Measurements from ENCODE around the gene KAT2B. TPM values are rescaled to one million over a fixed set of nuclear protein-coding genes. Genes with fewer than 3 reads are reported as not detected.

The KAT2B gene
- polyA plus RNA-seq, 1 of the 3 experiments (the other 2 are of a cell fraction), result 2.1 TPM

- TF ChIP-seq IRF3 (IDR thresholded peaks at IDR 0.05; ENCODE audit: low read depth, low read length) (no peak), YY1 (IDR thresholded peaks at IDR 0.05; ENCODE audit: low read depth) (no peak), FOXJ3 (CRISPR knock-in tag; IDR thresholded peaks at IDR 0.05) (no peak)
These were observed 96.0 kb downstream of the KAT2B start (continued) for GRCh38 chr3:20136231-20136630.

- WGBS (ENCODE audit: low lambda C conversion rate), result 74% methylated on average over 4 of the region's 4 CpGs
- Histone ChIP-seq H4K20me1 (ENCODE audit: insufficient read depth) (no peaks in the 10 kb centered on the region), H3K79me2 (ENCODE audit: insufficient read depth) (no peaks in the 10 kb centered on the region), H3K4me3 (ENCODE audit: low read depth in 2 of 2, low read length in 1 of 2) (no peak overlapping the region), H3K4me2 (no peak overlapping the region), H3K27me3 (ENCODE audit: insufficient read depth) (no peaks in the 10 kb centered on the region), H2AFZ (ENCODE audit: low read depth) (no peak overlapping the region), H3K9me3 (no peaks in the 10 kb centered on the region), H3K9ac (no peak overlapping the region), H3F3A (replicated peaks; ENCODE audit: insufficient read depth) (no peaks in the 10 kb centered on the region), H3K9me2 (no peaks in the 10 kb centered on the region), H3K4me1 (ENCODE audit: control insufficient read depth in 1 of 2, insufficient read depth in 2 of 2, low read depth in 1 of 2, low read length in 1 of 2) (peaks cover 0 to 5% of the 10 kb centered on the region in 2 experiments; a peak in 1 of 4 replicates), H3K36me3 (replicated peaks in 1 of 2; ENCODE audit: control insufficient read depth in 1 of 2, insufficient read depth in 2 of 2, low read length in 1 of 2) (no peaks in the 10 kb centered on the region), H3K27ac (ENCODE audit: low read depth in 2 of 2, low read length in 1 of 2) (no peak overlapping the region)
- DNase-seq, result no peak
- CTCF ChIA-PET, result no interaction called here
- POLR2A ChIA-PET, result no interaction called here
- TF ChIP-seq MEF2A (IDR thresholded peaks at IDR 0.05; ENCODE audit: borderline replicate concordance, low read depth), result no peak
- no peak for TF ChIP-seq FOXJ3 (CRISPR knock-in tag; IDR thresholded peaks at IDR 0.05)
- TF ChIP-seq ZBTB33 (IDR thresholded peaks at IDR 0.05; ENCODE audit: borderline replicate concordance, low read depth), result no peak
- no peak for TF ChIP-seq POLR2AphosphoS5 (IDR thresholded peaks at IDR 0.05; ENCODE audit: low read depth, low read length)
- no peak for TF ChIP-seq GATA2 (CRISPR knock-in tag; IDR thresholded peaks at IDR 0.05)
- no peak for TF ChIP-seq RCOR1 (IDR thresholded peaks at IDR 0.05; ENCODE audit: low read length)
- no peak for TF ChIP-seq PBX3 (IDR thresholded peaks at IDR 0.05)
These were observed 97.4 kb downstream of the KAT2B start for GRCh38 chr3:20137647-20138046.

GRCh38 chr3:20140881-20141280, 100.6 kb downstream of the KAT2B start:
- DNase-seq, result no peak
- no peak overlapping the region for H3K27ac ChIP-seq (ENCODE audit: low read depth in 2 of 2, low read length in 1 of 2)
- ChIA-PET POLR2A (no interaction called here), CTCF (interaction anchor here (0.9 kb wide), 1 partner anchor 51 kb away, joined by 3 read pairs; no protein-coding TSS in a partner anchor)
- H3K9me2 ChIP-seq, result no peaks in the 10 kb centered on the region
- no peak for TF ChIP-seq RCOR1 (IDR thresholded peaks at IDR 0.05; ENCODE audit: low read length)
- no peak for TF ChIP-seq TCF12 (IDR thresholded peaks at IDR 0.05)
- TF ChIP-seq EZH2phosphoT487 (IDR thresholded peaks at IDR 0.05; ENCODE audit: borderline replicate concordance, low read depth), result no peak
- TF ChIP-seq GATA2 (CRISPR knock-in tag; IDR thresholded peaks at IDR 0.05), result no peak
- no peak for TF ChIP-seq MEF2A (IDR thresholded peaks at IDR 0.05; ENCODE audit: borderline replicate concordance, low read depth)
- no peak for TF ChIP-seq GABPA (IDR thresholded peaks at IDR 0.05; ENCODE audit: low read depth)
- TF ChIP-seq ELF1 (IDR thresholded peaks at IDR 0.05), result no peak
- TF ChIP-seq JUND (IDR thresholded peaks at IDR 0.05), result no peak
- TF ChIP-seq IRF3 (IDR thresholded peaks at IDR 0.05; ENCODE audit: low read depth, low read length), result no peak
- TF ChIP-seq TEAD4 (IDR thresholded peaks at IDR 0.05; ENCODE audit: borderline replicate concordance, insufficient read depth), result no peak
- no peak for TF ChIP-seq TAF1 (IDR thresholded peaks at IDR 0.05; ENCODE audit: borderline replicate concordance, low read depth, low read length)
- TF ChIP-seq FOXM1 (IDR thresholded peaks at IDR 0.05; ENCODE audit: low read depth), result no peak
- H4K20me1 ChIP-seq (ENCODE audit: insufficient read depth), result no peaks in the 10 kb centered on the region
- H3K36me3 ChIP-seq (replicated peaks in 1 of 2; ENCODE audit: control insufficient read depth in 1 of 2, insufficient read depth in 2 of 2, low read length in 1 of 2), result no peaks in the 10 kb centered on the region
- H3K27me3 ChIP-seq (ENCODE audit: insufficient read depth), result no peaks in the 10 kb centered on the region
- H2AFZ ChIP-seq (ENCODE audit: low read depth), result no peak overlapping the region
- no peak overlapping the region for H3K4me2 ChIP-seq
- H3F3A ChIP-seq (replicated peaks; ENCODE audit: insufficient read depth), result no peaks in the 10 kb centered on the region
- WGBS (ENCODE audit: low lambda C conversion rate), result 74% methylated on average over 2 of the region's 2 CpGs
- no peaks in the 10 kb centered on the region for H3K79me2 ChIP-seq (ENCODE audit: insufficient read depth)
- no peaks in the 10 kb centered on the region for H3K9me3 ChIP-seq
- H3K9ac ChIP-seq, result no peak overlapping the region
- peaks cover 0 to 8% of the 10 kb centered on the region in 2 experiments; a peak in 2 of 4 replicates for H3K4me1 ChIP-seq (ENCODE audit: control insufficient read depth in 1 of 2, insufficient read depth in 2 of 2, low read depth in 1 of 2, low read length in 1 of 2)
- no peak overlapping the region for H3K4me3 ChIP-seq (ENCODE audit: low read depth in 2 of 2, low read length in 1 of 2)

Data from SK-N-SH (cell line).